Measurements from ENCODE around the gene LHPP. TPM values are rescaled to one million over a fixed set of nuclear protein-coding genes. Genes with fewer than 3 reads are reported as not detected.
"Not testable (repeated sequence)": the region's sequence is repeated elsewhere in the genome, so short reads cannot be mapped to it uniquely, and the experiment has no call there.

Gene LHPP
- total RNA-seq, 2 experiments from 2014 or later = 11.1 to 15.1 TPM

DNA sequence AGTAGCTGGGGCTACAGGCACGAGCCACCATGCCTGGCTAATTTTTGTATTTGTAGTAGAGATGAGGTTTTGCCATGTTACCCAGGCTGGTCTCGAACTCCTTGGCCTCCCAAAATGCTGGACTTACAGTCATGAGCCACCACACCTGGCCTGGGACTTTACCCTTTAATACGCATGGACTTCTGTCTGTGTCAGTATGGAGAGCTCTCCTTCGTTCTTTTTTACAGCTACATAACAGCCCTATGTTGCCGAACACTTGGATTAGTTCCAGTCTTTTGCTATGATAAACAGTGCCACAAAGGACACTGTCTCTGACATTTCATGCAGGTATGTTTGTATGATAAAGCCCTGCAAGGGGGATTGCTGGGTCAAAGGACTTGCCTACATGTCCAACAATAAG, 32.0 kb upstream of the LHPP start:
- Mint-ChIP-seq H3K4me1 (ENCODE audit: low read depth) (no peaks in the 10 kb centered on the region), H3K36me3 (ENCODE audit: low read depth) (no peaks in the 10 kb centered on the region), H3K9me3 (no peaks in the 10 kb centered on the region), H3K4me3 (no peak overlapping the region), H3K27ac (no peak overlapping the region), H3K27me3 (peaks cover 7% of the 10 kb centered on the region)
- CTCF ChIA-PET = no interaction called here
- ATAC-seq (no peak), DNase-seq (no peak)
- POLR2A ChIA-PET = no interaction called here
- intact Hi-C loops (cut with micrococcal nuclease) = no loop called here
- TF ChIP-seq, protein P1, sequence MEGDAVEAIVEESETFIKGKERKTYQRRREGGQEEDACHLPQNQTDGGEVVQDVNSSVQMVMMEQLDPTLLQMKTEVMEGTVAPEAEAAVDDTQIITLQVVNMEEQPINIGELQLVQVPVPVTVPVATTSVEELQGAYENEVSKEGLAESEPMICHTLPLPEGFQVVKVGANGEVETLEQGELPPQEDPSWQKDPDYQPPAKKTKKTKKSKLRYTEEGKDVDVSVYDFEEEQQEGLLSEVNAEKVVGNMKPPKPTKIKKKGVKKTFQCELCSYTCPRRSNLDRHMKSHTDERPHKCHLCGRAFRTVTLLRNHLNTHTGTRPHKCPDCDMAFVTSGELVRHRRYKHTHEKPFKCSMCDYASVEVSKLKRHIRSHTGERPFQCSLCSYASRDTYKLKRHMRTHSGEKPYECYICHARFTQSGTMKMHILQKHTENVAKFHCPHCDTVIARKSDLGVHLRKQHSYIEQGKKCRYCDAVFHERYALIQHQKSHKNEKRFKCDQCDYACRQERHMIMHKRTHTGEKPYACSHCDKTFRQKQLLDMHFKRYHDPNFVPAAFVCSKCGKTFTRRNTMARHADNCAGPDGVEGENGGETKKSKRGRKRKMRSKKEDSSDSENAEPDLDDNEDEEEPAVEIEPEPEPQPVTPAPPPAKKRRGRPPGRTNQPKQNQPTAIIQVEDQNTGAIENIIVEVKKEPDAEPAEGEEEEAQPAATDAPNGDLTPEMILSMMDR (IDR thresholded peaks at IDR 0.05) = no peak

DNA sequence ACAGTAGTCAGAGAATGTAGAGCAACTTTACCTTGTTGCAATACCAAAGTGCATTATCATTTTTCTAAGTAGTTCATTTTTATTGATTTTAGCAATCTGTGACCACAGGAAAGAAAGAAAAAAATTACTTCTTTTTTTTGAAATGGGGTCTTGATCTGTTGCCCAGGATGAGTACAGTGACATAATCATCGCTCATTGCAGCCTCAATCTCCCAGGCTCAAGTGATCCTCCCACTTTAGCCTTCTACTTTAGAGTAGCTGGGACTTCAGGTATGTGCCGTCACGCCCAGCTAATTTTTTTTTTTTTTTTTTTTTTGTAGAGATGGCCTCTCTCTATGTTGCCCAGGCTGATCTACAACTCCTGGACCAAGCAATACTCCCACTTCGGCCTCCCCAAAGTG, 31.5 kb upstream of the LHPP start:
- DNase-seq = no peak
- no peaks in the 10 kb centered on the region for H3K36me3 Mint-ChIP-seq (ENCODE audit: low read depth)
- TF ChIP-seq, protein P1 (IDR thresholded peaks at IDR 0.05) = no peak
- H3K4me3 Mint-ChIP-seq = no peak overlapping the region
- H3K9me3 Mint-ChIP-seq = no peaks in the 10 kb centered on the region
- no peak overlapping the region for H3K27ac Mint-ChIP-seq
- POLR2A ChIA-PET = no interaction called here
- intact Hi-C loops (cut with micrococcal nuclease) = no loop called here
- H3K4me1 Mint-ChIP-seq (ENCODE audit: low read depth) = no peaks in the 10 kb centered on the region
- peaks cover 7% of the 10 kb centered on the region for H3K27me3 Mint-ChIP-seq
- CTCF ChIA-PET = interaction anchor here (1.3 kb wide), 1 partner anchor 41 kb away, joined by 4 read pairs; no protein-coding TSS in a partner anchor
- ATAC-seq = no peak

DNA sequence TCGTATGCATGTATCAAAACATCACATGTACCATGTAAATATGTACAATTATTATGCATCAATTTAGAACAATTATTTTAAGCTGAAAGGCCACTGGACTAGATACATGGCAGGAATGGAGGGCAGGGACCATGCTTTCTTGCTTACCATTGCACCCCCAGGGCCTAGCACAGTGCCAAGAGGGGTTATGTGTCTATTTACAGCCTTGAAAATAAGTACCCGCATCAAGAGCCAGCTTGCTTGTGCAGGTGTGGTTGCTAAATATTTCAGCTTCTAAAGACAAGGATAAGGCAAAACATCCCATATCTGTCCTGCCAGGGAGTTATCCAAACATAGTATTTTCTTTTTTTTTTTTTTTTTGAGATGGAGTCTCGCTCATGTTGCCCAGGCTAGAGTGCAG, 28.2 kb upstream of the LHPP start:
- CTCF ChIA-PET = interaction anchor here (0.8 to 1.2 kb wide), 2 partner anchors 28 to 44 kb away, joined by 3 to 4 read pairs; no protein-coding TSS in a partner anchor
- H3K4me3 Mint-ChIP-seq = no peak overlapping the region
- intact Hi-C loops (cut with micrococcal nuclease) = no loop called here
- H3K36me3 Mint-ChIP-seq (ENCODE audit: low read depth) = no peaks in the 10 kb centered on the region
- ATAC-seq (no peak), DNase-seq (no peak)
- POLR2A ChIA-PET = no interaction called here
- H3K9me3 Mint-ChIP-seq = no peaks in the 10 kb centered on the region
- H3K27me3 Mint-ChIP-seq = peaks cover 7% of the 10 kb centered on the region
- peaks cover 3% of the 10 kb centered on the region for H3K4me1 Mint-ChIP-seq (ENCODE audit: low read depth)
- TF ChIP-seq, protein P1 (IDR thresholded peaks at IDR 0.05) = no peak
- no peak overlapping the region for H3K27ac Mint-ChIP-seq

DNA sequence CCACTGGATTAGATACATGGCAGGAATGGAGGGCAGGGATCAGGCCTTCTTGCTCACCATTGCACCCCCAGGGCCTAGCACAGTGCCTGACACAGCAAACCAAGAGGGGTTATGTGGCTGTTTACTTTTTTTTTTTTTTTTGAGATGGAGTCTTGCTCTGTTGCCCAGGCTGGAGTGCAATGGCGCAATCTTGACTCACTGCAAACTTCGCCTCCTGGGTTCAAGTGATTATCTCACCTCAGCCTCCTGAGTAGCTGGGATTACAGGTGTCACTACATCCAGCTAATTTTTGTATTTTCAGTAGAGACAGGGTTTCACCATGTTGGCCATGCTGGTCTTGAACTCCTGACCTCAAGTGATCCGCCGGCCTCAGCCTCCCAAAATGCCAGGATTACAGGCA, 25.9 kb upstream of the LHPP start:
- ATAC-seq; H3K4me1 Mint-ChIP-seq (ENCODE audit: low read depth); H3K27ac Mint-ChIP-seq; H3K4me3 Mint-ChIP-seq; H3K27me3 Mint-ChIP-seq; intact Hi-C loops (cut with micrococcal nuclease); H3K36me3 Mint-ChIP-seq (ENCODE audit: low read depth); DNase-seq; CTCF ChIA-PET; POLR2A ChIA-PET; H3K9me3 Mint-ChIP-seq: not testable (repeated sequence)

DNA sequence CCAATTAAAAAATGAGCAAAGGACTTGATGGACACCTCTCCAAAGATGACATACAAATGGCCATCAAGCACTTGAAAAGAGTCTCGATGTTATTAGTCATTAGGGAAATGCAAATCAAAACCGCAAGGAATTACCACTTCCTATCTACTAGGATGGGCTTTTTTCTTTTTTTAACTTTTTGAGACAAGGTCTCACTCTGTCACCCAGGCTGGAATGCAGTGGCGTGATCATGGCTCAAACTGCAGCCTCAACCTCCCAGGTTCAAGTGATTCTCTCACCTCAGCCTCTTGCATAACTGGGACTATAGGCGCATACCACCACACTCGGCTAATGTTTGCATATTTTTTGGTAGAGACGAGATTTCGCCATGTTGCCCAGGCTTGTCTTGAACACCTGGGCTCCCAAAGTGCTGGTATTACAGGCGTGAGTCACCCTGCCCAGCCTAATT, 25.4 kb upstream of the LHPP start:
- TF ChIP-seq, protein P1 (IDR thresholded peaks at IDR 0.05) = no peak
- H3K4me3 Mint-ChIP-seq = no peak overlapping the region
- H3K4me1 Mint-ChIP-seq (ENCODE audit: low read depth) = peaks cover 3% of the 10 kb centered on the region
- POLR2A ChIA-PET = no interaction called here
- no peaks in the 10 kb centered on the region for H3K36me3 Mint-ChIP-seq (ENCODE audit: low read depth)
- ATAC-seq (no peak), DNase-seq (no peak)
- intact Hi-C loops (cut with micrococcal nuclease) = no loop called here
- no peak overlapping the region for H3K27ac Mint-ChIP-seq
- peaks cover 3% of the 10 kb centered on the region for H3K27me3 Mint-ChIP-seq
- CTCF ChIA-PET = no interaction called here
- H3K9me3 Mint-ChIP-seq = no peaks in the 10 kb centered on the region

DNA sequence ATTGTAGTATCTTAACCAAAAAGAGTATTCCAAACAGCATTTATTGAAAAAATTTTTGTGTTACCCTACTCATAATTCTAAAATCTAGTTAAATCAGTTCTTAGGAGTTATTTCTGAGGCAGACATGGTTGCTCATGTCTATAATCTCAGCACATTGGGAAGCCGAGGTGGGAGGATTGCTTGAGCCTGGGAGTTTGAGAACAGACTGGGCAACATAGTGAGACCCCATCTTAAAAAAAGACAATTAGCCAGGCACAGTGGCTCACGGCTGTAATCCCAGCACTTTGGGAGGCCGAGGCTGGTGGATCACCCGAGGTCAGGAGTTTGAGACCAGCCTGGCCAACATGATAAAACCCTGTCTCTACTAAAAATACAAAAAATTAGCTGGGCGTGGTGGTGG, 19.9 kb upstream of the LHPP start:
- CTCF ChIA-PET; H3K9me3 Mint-ChIP-seq; H3K4me1 Mint-ChIP-seq (ENCODE audit: low read depth); H3K36me3 Mint-ChIP-seq (ENCODE audit: low read depth); H3K4me3 Mint-ChIP-seq; POLR2A ChIA-PET; DNase-seq; intact Hi-C loops (cut with micrococcal nuclease); H3K27ac Mint-ChIP-seq; ATAC-seq: not testable (repeated sequence)
- H3K27me3 Mint-ChIP-seq = peaks cover 25% of the 10 kb centered on the region

Measured in activated CD8-positive, alpha-beta T cell treated with anti-CD3 and anti-CD28 coated beads for 36 hours (primary cell).